Measurements from ENCODE around the gene HMGCLL1. TPM values are rescaled to one million over a fixed set of nuclear protein-coding genes. Genes with fewer than 3 reads are reported as not detected.

HMGCLL1 gene
- total RNA-seq, 1 donor from 2014 or later, result 6.3 TPM

DNA sequence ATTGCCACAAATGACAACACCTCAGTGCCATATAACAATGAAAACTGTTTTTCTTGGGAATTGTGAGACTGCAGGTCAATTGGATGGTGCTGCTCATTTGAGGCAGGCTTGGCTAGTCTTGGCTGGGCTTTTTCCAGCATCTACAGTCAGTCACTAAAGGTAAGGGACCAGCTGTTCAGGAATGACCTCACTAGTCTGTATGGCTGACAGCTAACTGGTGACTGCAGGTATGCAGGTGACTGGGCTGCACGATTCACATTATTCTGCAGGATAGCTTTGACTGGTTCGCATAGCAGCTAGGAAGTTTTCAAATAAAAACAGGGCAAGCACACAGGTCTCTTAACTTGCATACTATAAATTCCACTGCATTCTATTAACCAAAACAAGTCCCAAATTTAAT lies 22.1 kb upstream of the HMGCLL1 start:
- no peak overlapping the region for H3K4me3 Mint-ChIP-seq (ENCODE audit: unreplicated experiment)
- no peaks in the 10 kb centered on the region for H3K36me3 Mint-ChIP-seq (ENCODE audit: unreplicated experiment)
- TF ChIP-seq, protein P1, sequence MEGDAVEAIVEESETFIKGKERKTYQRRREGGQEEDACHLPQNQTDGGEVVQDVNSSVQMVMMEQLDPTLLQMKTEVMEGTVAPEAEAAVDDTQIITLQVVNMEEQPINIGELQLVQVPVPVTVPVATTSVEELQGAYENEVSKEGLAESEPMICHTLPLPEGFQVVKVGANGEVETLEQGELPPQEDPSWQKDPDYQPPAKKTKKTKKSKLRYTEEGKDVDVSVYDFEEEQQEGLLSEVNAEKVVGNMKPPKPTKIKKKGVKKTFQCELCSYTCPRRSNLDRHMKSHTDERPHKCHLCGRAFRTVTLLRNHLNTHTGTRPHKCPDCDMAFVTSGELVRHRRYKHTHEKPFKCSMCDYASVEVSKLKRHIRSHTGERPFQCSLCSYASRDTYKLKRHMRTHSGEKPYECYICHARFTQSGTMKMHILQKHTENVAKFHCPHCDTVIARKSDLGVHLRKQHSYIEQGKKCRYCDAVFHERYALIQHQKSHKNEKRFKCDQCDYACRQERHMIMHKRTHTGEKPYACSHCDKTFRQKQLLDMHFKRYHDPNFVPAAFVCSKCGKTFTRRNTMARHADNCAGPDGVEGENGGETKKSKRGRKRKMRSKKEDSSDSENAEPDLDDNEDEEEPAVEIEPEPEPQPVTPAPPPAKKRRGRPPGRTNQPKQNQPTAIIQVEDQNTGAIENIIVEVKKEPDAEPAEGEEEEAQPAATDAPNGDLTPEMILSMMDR (IDR thresholded peaks at IDR 0.05; ENCODE audit: partially characterized antibody, unreplicated experiment), result no peak
- no peak overlapping the region for H3K27ac Mint-ChIP-seq (ENCODE audit: unreplicated experiment)
- no peak for DNase-seq
- H3K27me3 Mint-ChIP-seq (ENCODE audit: unreplicated experiment), result no peaks in the 10 kb centered on the region
- no peaks in the 10 kb centered on the region for H3K4me1 Mint-ChIP-seq (ENCODE audit: low read depth, unreplicated experiment)
- no peaks in the 10 kb centered on the region for H3K9me3 Mint-ChIP-seq (ENCODE audit: unreplicated experiment)

DNA sequence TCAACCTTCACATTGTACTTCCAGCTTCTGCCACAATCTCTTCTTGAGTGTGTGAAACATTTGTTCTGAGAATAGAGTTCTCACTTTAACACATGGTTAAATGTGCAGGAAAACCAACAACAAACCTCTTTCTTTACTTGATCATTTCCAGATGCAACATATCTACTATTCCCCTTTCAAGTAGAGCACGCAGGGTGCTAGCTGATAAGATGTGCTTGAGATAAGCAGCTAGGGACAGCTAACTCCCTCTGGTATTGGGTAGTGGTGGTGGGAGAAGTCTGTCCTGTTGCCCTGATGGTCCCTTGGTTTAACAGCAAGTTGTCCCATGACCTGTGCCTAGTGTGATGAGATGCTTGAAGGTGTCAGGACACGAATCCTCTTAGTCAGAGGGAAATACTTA lies 15.4 kb upstream of the HMGCLL1 start:
- H3K9me3 Mint-ChIP-seq (ENCODE audit: unreplicated experiment), result no peaks in the 10 kb centered on the region
- H3K27ac Mint-ChIP-seq (ENCODE audit: unreplicated experiment), result no peak overlapping the region
- no peaks in the 10 kb centered on the region for H3K27me3 Mint-ChIP-seq (ENCODE audit: unreplicated experiment)
- DNase-seq, result no peak
- H3K4me1 Mint-ChIP-seq (ENCODE audit: low read depth, unreplicated experiment), result no peaks in the 10 kb centered on the region
- TF ChIP-seq, protein P1 (IDR thresholded peaks at IDR 0.05; ENCODE audit: partially characterized antibody, unreplicated experiment), result no peak
- H3K36me3 Mint-ChIP-seq (ENCODE audit: unreplicated experiment), result no peaks in the 10 kb centered on the region
- H3K4me3 Mint-ChIP-seq (ENCODE audit: unreplicated experiment), result no peak overlapping the region

DNA sequence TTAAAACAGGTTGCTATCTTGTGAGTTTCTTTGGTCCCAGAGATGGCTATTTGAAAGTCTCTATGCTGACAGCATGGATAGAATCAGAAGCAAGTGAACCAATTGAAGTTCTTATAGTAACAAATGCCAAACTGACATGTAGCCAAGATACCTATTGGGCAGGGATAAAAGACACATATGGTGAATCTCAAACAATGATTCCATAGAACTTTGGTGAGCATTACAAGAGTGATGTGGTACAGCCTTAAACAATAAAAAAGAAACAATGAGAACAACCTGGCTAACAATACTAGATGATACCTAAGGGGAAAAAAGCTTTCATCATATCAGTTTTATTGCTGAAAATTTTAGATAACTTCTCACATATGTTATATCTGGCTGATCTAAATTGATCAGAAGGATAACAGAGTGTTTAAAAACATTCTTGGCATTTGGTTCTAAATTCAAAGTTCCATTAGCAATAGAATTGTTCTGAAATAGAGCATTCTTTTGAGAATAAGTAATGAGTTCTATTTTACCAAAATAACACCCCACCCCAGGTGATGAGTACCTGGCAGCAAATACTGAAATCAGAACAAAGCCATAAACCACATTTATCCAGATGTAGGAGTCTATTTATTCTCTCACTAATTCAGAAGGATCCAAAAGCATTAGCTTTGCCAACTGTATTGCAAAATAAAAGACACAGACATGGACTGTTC lies 5.8 kb upstream of the HMGCLL1 start:
- Mint-ChIP-seq H3K4me1 (ENCODE audit: low read depth, unreplicated experiment) (no peaks in the 10 kb centered on the region), H3K27ac (ENCODE audit: unreplicated experiment) (no peak overlapping the region), H3K9me3 (ENCODE audit: unreplicated experiment) (peaks cover 3% of the 10 kb centered on the region), H3K27me3 (ENCODE audit: unreplicated experiment) (no peaks in the 10 kb centered on the region), H3K4me3 (ENCODE audit: unreplicated experiment) (no peak overlapping the region), H3K36me3 (ENCODE audit: unreplicated experiment) (no peaks in the 10 kb centered on the region)
- TF ChIP-seq, protein P1 (IDR thresholded peaks at IDR 0.05; ENCODE audit: partially characterized antibody, unreplicated experiment), result no peak
- DNase-seq, result no peak

DNA sequence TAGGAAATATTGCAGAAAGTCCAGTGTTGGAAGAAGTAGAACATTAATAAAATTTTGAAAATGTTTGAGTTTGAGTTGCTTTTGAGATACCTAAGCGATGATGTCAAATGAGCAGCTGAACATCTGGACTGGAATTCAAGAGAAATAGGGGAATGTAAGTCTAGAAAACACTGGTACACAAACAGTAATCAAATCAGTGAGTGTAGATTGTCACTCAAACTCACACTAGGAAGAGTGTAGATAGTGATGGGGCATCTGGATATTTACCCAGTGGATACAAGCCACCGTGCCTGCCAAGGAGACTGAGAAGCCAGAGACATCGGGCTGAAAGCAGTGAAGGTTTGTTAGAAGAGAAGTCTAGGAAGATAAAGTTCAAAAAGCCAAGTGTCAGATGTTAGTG lies 2.2 kb downstream of the HMGCLL1 start:
- no peak for DNase-seq
- TF ChIP-seq, protein P1 (IDR thresholded peaks at IDR 0.05; ENCODE audit: partially characterized antibody, unreplicated experiment), result no peak
- Mint-ChIP-seq H3K4me3 (ENCODE audit: unreplicated experiment) (no peak overlapping the region), H3K4me1 (ENCODE audit: low read depth, unreplicated experiment) (no peaks in the 10 kb centered on the region), H3K36me3 (ENCODE audit: unreplicated experiment) (peaks cover 4% of the 10 kb centered on the region), H3K27me3 (ENCODE audit: unreplicated experiment) (peaks cover 5% of the 10 kb centered on the region), H3K9me3 (ENCODE audit: unreplicated experiment) (no peaks in the 10 kb centered on the region), H3K27ac (ENCODE audit: unreplicated experiment) (no peak overlapping the region)

DNA sequence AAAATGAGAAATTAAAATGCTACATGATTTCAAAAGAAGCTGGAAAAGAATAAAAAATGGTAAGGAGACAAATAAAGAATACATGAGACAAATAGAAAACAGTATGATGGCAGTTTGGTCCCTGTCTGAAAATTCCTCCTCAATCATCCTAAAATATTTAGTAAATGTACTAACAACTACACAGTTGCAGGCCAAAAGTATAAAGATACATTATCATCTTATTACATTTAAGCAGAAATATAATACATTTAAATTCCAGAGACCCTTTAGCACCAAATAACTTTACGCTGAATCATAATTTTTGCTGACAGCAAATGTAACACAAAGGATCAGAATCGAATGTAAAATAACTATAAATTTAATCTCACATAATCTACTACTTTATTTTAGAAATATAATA lies 4.4 kb downstream of the HMGCLL1 start:
- Mint-ChIP-seq H3K9me3 (ENCODE audit: unreplicated experiment) (no peaks in the 10 kb centered on the region), H3K27ac (ENCODE audit: unreplicated experiment) (no peak overlapping the region), H3K4me1 (ENCODE audit: low read depth, unreplicated experiment) (no peaks in the 10 kb centered on the region), H3K36me3 (ENCODE audit: unreplicated experiment) (peaks cover 4% of the 10 kb centered on the region), H3K27me3 (ENCODE audit: unreplicated experiment) (peaks cover 5% of the 10 kb centered on the region), H3K4me3 (ENCODE audit: unreplicated experiment) (no peak overlapping the region)
- TF ChIP-seq, protein P1 (IDR thresholded peaks at IDR 0.05; ENCODE audit: partially characterized antibody, unreplicated experiment), result no peak
- DNase-seq, result no peak

Data from glutamatergic neuron (in vitro differentiated cells).